Activated CD4-positive, alpha-beta T cell treated with anti-CD3 and anti-CD28 coated beads, Interleukin-2, amount 10 ng/mL, durations not matched to agents 7 days and 5 days (primary cell): Measurements from ENCODE around the gene ZNF280D. TPM values are rescaled to one million over a fixed set of nuclear protein-coding genes. Genes with fewer than 3 reads are reported as not detected.
"Not testable (repeated sequence)": the region's sequence is repeated elsewhere in the genome, so short reads cannot be mapped to it uniquely, and the experiment has no call there.

Source experiments
- CTCF ChIA-PET: fragments of 350-600 bp; sonication (Branson Sonifier 250); formaldehyde crosslinking; loops from one replicate; lab custom pipeline; 2021; ENCODE audit warnings: antibody characterized with exemption; lab: Charles Lee
- POLR2A ChIA-PET: fragments of 350-600 bp; sonication (Branson Sonifier 250); formaldehyde crosslinking; loops from one replicate; lab custom pipeline; 2021; ENCODE audit warnings: antibody characterized with exemption; lab: Charles Lee
- DNase-seq: peaks from one replicate; pipeline ENCODE4 v3.0.0-alpha.2; 2020
- H3K27ac Mint-ChIP-seq: one replicate; pipeline ENCODE4 v1.8.0; 2021; ENCODE audit warnings: mild to moderate bottlenecking, moderate library complexity, mixed read lengths
- H3K27me3 Mint-ChIP-seq: one replicate; pipeline ENCODE4 v1.8.0; 2021; ENCODE audit warnings: mixed read lengths
- H3K36me3 Mint-ChIP-seq: one replicate; pipeline ENCODE4 v1.8.0; 2021; ENCODE audit warnings: low read depth, mixed read lengths
- H3K4me1 Mint-ChIP-seq: one replicate; pipeline ENCODE4 v1.8.0; 2021; ENCODE audit warnings: mixed read lengths
- H3K4me3 Mint-ChIP-seq: one replicate; pipeline ENCODE4 v1.8.0; 2021; ENCODE audit warnings: mild to moderate bottlenecking, moderate library complexity, mixed read lengths
- H3K9me3 Mint-ChIP-seq: one replicate; pipeline ENCODE4 v1.8.0; 2021; ENCODE audit warnings: mixed read lengths
- total RNA-seq, 2 experiments: library from RNA; stranded (reverse); gene quantifications; one replicate each; pipeline ENCODE4 v1.2.3, GENCODE V29; 2021

Gene ZNF280D, protein sequence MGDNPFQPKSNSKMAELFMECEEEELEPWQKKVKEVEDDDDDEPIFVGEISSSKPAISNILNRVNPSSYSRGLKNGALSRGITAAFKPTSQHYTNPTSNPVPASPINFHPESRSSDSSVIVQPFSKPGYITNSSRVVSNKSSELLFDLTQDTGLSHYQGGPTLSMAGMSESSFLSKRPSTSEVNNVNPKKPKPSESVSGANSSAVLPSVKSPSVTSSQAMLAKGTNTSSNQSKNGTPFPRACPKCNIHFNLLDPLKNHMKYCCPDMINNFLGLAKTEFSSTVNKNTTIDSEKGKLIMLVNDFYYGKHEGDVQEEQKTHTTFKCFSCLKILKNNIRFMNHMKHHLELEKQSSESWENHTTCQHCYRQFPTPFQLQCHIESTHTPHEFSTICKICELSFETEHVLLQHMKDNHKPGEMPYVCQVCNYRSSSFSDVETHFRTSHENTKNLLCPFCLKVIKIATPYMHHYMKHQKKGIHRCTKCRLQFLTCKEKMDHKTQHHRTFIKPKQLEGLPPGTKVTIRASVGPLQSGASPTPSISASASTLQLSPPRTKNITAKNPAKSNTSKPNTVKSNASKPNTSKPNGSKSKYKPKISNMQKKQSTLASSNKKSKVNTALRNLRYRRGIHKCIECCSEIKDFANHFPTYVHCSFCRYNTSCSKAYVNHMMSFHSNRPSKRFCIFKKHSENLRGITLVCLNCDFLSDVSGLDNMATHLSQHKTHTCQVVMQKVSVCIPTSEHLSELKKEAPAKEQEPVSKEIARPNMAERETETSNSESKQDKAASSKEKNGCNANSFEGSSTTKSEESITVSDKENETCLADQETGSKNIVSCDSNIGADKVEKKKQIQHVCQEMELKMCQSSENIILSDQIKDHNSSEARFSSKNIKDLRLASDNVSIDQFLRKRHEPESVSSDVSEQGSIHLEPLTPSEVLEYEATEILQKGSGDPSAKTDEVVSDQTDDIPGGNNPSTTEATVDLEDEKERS
- total RNA-seq = 10 to 100 TPM; 22.9 to 26.9 TPM

DNA sequence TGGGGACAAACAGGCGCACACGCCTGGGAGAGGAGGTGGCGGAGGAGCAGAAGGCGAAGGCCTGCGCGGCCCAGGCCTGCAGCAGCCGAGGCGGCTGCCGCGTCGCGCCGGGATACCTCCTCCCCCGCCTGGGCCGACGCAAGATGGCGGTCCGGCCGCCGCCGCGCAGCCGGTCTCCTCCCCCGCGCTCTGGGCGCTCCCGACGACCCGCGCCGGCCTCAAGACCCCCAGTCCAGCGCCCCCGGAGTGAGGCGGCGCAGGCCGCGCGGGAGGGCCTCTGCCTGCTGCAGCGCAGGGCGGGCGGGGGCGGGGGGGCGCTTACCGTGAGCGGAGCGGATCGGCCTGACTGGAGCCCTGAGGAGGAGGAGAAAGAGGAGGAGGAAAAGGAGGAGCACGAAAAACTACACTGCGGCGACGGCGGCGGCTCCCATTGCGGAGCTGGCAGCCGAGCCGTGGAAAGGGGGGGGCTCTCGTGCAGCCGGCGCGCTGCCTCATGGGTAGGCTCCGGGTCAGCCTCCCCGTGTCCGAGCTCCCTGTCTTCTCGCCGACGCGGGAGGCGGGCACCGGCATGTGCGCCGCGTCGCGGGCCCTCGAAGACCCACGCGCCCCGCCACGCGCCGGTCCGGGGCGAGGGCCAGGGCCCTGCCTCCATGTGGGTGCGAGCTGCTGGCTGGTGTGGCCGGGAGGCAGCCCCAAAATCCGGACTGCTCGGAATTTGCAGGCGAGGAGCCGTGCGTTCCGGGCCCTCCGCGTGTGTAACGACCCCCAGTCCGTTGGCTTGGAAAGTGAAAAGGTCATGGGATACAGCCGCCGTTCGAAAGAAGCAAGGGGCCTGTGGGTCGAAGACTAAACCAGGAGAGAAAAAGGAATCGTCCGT is at the start of gene ZNF280D:
TSS of gene ZNF280D (minus strand) at position 374 of the 877 bp plus-strand sequence. CDS start 26,400 bp downstream, outside the sequence.
- Mint-ChIP-seq H3K9me3 (peaks cover 6% of the 10 kb centered on the region), H3K27ac (peak within 1 kb of the TSS; percentile 95), H3K4me1 (peaks cover 36% of the 10 kb centered on the region), H3K27me3 (peaks cover 7% of the 10 kb centered on the region), H3K36me3 (peaks cover 21% of the 10 kb centered on the region), H3K4me3 (peak within 1 kb of the TSS; percentile 93)
- ChIA-PET POLR2A (interaction anchor here (0.9 kb wide), 1 partner anchor 32 kb away, joined by 6 read pairs; no protein-coding TSS in a partner anchor), CTCF (interaction anchor here (0.7 to 1.9 kb wide), 4 partner anchors 11 to 358 kb away, joined by 3 to 5 read pairs (median 4); no protein-coding TSS in a partner anchor)
- DNase-seq = peak; percentile 85

DNA sequence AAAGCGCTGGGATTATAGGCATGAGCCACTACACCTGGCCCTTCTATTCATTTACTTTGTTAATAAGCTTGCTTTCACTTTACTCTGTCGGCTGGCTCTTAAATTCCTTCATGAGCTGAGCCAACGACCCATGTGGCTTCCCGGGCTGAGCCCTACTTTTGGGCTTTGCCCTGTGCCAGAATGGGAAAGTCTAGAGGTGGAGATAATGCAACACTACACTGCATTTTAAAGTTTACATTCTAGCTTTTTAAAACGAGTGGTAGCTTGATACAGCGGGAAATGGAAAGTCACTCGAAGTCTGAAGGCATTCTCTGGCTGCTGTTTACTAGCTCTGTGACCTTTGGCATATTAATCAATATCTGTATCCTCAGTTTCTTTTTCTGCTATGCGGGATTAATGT is 49.0 kb upstream of the ZNF280D start:
- Mint-ChIP-seq H3K27ac (no peak overlapping the region), H3K4me3 (no peak overlapping the region), H3K9me3 (peaks cover 20% of the 10 kb centered on the region), H3K36me3 (peaks cover 2% of the 10 kb centered on the region), H3K27me3 (peaks cover 3% of the 10 kb centered on the region), H3K4me1 (peaks cover 18% of the 10 kb centered on the region)
- ChIA-PET CTCF (interaction anchor here (0.6 to 1.0 kb wide), 2 partner anchors 8 to 180 kb away, joined by 3 to 4 read pairs; no protein-coding TSS in a partner anchor), POLR2A (interaction anchor here (0.7 kb wide), 1 partner anchor 951 kb away, joined by 4 read pairs; no protein-coding TSS in a partner anchor)
- no peak for DNase-seq

DNA sequence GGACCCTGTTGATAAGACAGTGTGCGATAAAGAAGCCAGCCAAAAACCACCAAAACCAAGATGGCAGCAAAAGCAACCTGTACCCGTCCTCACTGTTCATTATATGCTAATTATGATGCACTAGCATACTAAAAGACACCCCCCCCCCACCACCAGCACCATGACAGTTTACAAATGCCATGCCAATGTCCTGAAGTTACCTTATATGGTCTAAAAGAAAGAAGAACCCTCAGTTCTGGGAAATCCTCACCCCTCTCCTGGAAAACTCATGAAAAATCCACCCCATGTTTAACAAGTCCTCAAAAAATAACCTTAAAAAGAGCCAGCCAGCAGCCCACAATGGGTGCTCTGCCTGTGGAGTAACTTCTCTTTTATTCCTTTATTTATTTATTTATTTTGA is 48.4 kb upstream of the ZNF280D start:
- CTCF ChIA-PET = interaction anchor here (1.0 to 1.9 kb wide), 2 partner anchors 8 to 48 kb away, joined by 4 to 5 read pairs; partner anchors contain the start of gene ZNF280D
- Mint-ChIP-seq H3K36me3 (peaks cover 2% of the 10 kb centered on the region), H3K27me3 (peaks cover 3% of the 10 kb centered on the region)

DNA sequence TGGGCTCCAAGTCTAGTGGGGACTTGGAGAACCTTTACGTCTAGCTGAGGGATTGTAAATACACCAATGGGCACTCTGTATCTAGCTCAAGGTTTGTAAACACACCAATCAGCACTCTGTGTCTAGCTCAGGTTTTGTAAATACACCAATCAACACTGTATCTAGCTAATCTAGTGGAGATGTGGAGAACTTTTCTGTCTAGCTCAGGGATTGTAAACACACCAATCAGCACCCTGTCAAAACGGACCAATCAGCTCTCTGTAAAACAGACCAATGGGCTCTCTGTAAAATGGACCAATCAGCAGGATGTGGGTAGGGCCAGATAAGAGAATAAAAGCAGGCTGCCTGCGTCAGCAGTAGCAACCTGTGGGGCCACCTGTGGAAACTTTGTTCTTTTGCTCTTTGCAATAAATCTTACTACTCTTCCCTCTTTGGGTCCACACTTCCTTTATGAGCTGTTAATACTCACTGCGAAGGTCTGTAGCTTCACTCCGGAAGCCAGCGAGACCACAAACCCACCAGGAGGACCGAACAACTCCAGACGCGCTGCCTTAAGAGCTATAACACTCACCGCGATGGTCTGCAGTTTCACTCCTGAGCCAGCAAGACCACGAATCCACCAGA is 46.9 kb upstream of the ZNF280D start:
- CTCF ChIA-PET = interaction anchor here (1.0 to 1.9 kb wide), 2 partner anchors 14 to 47 kb away, joined by 3 to 5 read pairs; partner anchors contain the start of gene ZNF280D
- H3K36me3 Mint-ChIP-seq, POLR2A ChIA-PET, H3K27ac Mint-ChIP-seq, H3K27me3 Mint-ChIP-seq, H3K4me3 Mint-ChIP-seq, DNase-seq: not testable (repeated sequence)
- Mint-ChIP-seq H3K4me1 (peaks cover 19% of the 10 kb centered on the region), H3K9me3 (peaks cover 23% of the 10 kb centered on the region)

More for the DNA sequence above, 48.4 kb upstream of the ZNF280D start:
- peaks cover 12% of the 10 kb centered on the region for H3K4me1 Mint-ChIP-seq
- H3K4me3 Mint-ChIP-seq = no peak overlapping the region
- H3K9me3 Mint-ChIP-seq = peaks cover 20% of the 10 kb centered on the region
- no peak overlapping the region for H3K27ac Mint-ChIP-seq
- POLR2A ChIA-PET = no interaction called here
- DNase-seq = no peak

DNA sequence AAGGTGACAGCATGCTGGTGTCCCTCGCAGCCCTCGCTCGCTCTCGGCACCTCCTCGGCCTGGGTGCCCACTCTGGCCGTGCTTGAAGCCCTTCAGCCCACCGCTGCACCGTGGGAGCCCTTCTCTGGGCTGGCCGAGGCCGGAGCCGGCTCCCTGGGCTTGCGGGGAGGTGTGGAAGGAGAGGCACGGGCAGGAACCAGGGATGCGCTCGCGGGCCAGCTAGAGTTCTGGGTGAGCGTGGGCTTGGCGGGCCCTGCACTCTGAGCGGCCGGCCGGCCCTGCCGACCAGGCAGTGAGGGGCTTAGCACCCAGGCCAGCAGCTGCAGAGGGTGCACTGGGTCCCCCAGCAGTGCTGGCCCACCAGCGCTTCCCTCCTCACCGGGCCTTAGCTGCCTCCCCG is 46.1 kb upstream of the ZNF280D start:
- CTCF ChIA-PET, H3K4me3 Mint-ChIP-seq, DNase-seq, H3K27ac Mint-ChIP-seq, H3K36me3 Mint-ChIP-seq, H3K27me3 Mint-ChIP-seq, POLR2A ChIA-PET: not testable (repeated sequence)
- Mint-ChIP-seq H3K4me1 (peaks cover 23% of the 10 kb centered on the region), H3K9me3 (peaks cover 23% of the 10 kb centered on the region)

DNA sequence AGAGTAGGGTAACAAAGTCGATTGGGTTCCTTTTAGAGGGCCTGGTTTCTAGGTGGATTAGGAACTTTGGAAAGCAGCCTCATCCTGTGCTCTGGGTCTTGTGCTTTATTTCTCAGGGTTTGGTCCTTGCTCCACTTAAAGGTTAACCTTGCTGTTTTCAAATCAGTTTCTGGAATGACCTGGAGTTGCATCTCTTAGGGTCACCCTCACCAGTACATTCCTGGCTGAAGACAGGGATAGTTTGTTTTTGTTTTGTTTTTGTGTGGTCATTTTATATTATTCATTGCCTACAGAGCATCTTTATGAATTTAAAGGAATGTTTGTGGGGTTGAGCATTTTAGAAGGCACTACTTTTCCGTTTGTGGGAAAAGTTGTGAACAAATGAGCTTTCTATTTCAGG is 45.5 kb upstream of the ZNF280D start:
- Mint-ChIP-seq H3K4me3 (no peak overlapping the region), H3K4me1 (peaks cover 26% of the 10 kb centered on the region), H3K27me3 (peaks cover 3% of the 10 kb centered on the region), H3K9me3 (peaks cover 23% of the 10 kb centered on the region), H3K27ac (no peak overlapping the region), H3K36me3 (peaks cover 2% of the 10 kb centered on the region)
- DNase-seq = no peak
- ChIA-PET POLR2A (no interaction called here), CTCF (no interaction called here)

DNA sequence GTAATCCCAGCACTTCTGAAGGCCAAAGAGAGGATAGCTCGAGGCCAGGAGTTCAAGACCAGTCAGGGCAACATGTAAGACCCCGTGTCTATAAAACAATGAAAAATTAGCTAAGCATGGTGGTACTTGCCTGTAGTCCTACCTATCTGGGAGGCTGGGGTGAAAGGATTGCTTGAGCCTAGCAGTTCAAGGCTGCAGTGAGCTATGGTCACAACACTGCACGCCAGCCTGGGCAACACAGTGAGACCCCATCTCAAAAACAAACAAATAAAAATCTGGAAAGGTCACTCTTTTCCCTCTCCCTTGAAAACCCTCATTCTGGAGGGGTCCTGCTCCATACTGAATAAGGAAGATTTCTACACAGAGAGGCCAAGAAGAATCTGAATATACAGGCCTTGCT is 43.5 kb upstream of the ZNF280D start:
- DNase-seq = no peak
- peaks cover 6% of the 10 kb centered on the region for H3K27me3 Mint-ChIP-seq
- ChIA-PET CTCF (interaction anchor here (1.0 kb wide), 1 partner anchor 44 kb away, joined by 3 read pairs; the partner anchor contains the start of gene ZNF280D), POLR2A (no interaction called here)
- H3K36me3 Mint-ChIP-seq = peaks cover 2% of the 10 kb centered on the region
- no peak overlapping the region for H3K4me3 Mint-ChIP-seq
- H3K4me1 Mint-ChIP-seq = peaks cover 26% of the 10 kb centered on the region
- H3K27ac Mint-ChIP-seq = no peak overlapping the region
- peaks cover 14% of the 10 kb centered on the region for H3K9me3 Mint-ChIP-seq

DNA sequence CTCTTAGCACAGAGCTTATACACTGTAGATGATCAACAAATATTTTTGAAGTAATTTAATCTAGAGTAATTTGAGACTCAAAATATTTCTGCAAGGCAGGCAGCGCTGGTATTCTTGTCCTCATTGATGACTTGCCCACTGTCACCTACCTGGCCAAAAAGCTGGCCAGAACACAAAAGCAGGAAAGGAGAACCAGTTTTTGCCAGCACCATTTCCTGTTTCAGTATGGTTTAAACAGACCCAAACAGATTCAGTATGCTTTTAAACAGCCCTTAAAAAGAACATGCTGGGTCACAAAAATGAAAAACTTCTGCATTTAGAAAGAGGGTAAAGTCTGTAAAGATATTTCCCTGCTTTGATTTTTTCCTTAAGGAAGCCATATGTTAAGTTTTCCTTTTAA is 42.3 kb upstream of the ZNF280D start:
- no peak overlapping the region for H3K27ac Mint-ChIP-seq
- H3K4me1 Mint-ChIP-seq = peaks cover 26% of the 10 kb centered on the region
- no peak overlapping the region for H3K4me3 Mint-ChIP-seq
- H3K9me3 Mint-ChIP-seq = peaks cover 14% of the 10 kb centered on the region
- H3K27me3 Mint-ChIP-seq = peaks cover 6% of the 10 kb centered on the region
- POLR2A ChIA-PET = no interaction called here
- DNase-seq = no peak
- peaks cover 2% of the 10 kb centered on the region for H3K36me3 Mint-ChIP-seq
- CTCF ChIA-PET = no interaction called here

DNA sequence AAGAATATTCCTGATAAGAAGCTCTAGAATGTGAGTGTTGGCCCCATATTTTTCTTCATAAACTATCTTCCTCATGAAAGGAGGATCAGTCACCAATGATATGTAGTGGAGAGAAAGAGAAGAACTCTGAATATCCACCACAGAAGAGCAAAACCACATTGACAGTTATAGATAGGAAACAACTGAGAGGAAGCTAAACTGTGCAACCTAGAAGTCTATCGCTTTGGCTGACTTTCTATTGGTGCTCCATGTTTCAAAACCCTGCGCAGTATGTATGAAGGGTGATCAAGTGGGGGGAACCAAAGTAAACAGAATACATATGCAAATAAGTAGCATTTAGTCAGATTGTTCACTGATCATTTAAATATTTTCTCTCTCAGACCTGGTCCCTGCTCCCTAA is 41.0 kb upstream of the ZNF280D start:
- Mint-ChIP-seq H3K36me3 (no peaks in the 10 kb centered on the region), H3K9me3 (peaks cover 10% of the 10 kb centered on the region), H3K27ac (no peak overlapping the region), H3K27me3 (peaks cover 6% of the 10 kb centered on the region), H3K4me3 (no peak overlapping the region), H3K4me1 (peaks cover 18% of the 10 kb centered on the region)
- CTCF ChIA-PET = interaction anchor here (0.5 to 1.6 kb wide), 3 partner anchors 8 to 353 kb away, joined by 3 to 4 read pairs (median 4); no protein-coding TSS in a partner anchor
- POLR2A ChIA-PET = no interaction called here
- no peak for DNase-seq

DNA sequence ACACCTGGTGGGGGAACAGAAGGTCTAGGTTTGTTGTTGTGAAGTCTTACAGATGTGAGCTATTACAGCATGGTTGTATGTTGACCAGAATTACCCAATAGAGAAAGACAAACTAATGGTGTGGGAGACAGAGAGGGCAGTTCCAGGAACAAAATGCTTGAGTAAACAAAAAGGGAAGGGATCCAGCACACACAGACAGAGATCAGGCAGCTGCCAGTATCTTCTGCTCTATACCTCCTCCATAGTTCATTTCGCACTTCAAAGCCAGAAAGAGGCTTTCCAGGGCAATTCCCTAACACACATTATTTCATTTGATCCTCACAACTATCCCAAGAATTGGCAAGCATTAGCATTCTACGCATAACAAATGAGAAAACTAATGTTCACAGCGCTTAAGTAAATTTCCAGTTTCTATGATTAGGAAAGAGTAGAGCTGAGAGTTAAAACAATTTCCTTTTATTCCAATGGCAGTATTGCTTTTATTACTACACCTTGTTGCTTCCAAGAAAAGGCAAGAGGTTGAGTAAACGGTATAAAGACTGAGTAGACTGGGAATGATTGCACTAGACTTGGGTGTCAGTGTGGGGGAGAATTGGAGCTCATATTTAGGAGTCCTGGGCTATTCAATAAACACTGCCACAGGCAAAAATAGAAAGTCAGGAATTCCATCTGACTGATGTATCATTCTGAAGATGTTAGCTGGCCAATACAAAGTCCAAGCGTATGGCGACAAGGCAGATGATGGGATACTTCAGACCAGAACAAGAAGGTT is 39.7 kb upstream of the ZNF280D start:
- Mint-ChIP-seq H3K9me3 (peaks cover 8% of the 10 kb centered on the region), H3K27me3 (peaks cover 8% of the 10 kb centered on the region), H3K36me3 (no peaks in the 10 kb centered on the region), H3K4me3 (no peak overlapping the region), H3K27ac (no peak overlapping the region), H3K4me1 (peaks cover 18% of the 10 kb centered on the region)
- POLR2A ChIA-PET = no interaction called here
- no peak for DNase-seq
- CTCF ChIA-PET = interaction anchor here (1.0 to 1.6 kb wide), 2 partner anchors 9 to 14 kb away, joined by 3 to 4 read pairs; no protein-coding TSS in a partner anchor

DNA sequence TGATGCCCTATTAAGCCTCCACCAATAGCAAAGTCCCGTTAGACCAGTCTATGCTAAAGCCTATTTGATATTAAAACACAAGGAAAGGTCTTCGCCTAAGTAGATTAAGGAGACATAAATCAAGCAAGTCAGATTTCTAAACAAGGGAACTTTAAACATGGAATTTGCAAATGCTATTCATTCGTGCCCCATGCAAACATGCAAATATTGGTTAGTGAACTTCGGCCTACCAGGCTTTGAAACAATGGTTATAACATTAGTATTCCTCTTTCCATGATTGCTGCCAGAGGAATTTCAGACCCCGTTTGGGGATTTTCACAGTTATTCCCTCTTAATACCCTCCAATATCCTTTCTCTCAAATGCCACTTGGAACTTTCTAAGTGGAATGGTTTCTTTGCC is 36.9 kb upstream of the ZNF280D start:
- peaks cover 27% of the 10 kb centered on the region for H3K4me1 Mint-ChIP-seq
- H3K27me3 Mint-ChIP-seq = peaks cover 6% of the 10 kb centered on the region
- ChIA-PET POLR2A (no interaction called here), CTCF (no interaction called here)
- no peak overlapping the region for H3K27ac Mint-ChIP-seq
- DNase-seq = no peak
- no peak overlapping the region for H3K4me3 Mint-ChIP-seq
- H3K9me3 Mint-ChIP-seq = no peaks in the 10 kb centered on the region
- H3K36me3 Mint-ChIP-seq = peaks cover 3% of the 10 kb centered on the region
